Measurements from ENCODE around the gene PITPNM1. TPM values are rescaled to one million over a fixed set of nuclear protein-coding genes. Genes with fewer than 3 reads are reported as not detected.

PITPNM1 gene
- total and polyA plus RNA-seq, 2 of the 13 experiments (the other 11 are each of a cell fraction or from before 2014, with no cell fraction given), result 8.2 to 8.5 TPM

GRCh38 chr11:67508486-67509121, 3.4 kb upstream of the PITPNM1 start (continued):
- TF ChIP-seq, protein P1, sequence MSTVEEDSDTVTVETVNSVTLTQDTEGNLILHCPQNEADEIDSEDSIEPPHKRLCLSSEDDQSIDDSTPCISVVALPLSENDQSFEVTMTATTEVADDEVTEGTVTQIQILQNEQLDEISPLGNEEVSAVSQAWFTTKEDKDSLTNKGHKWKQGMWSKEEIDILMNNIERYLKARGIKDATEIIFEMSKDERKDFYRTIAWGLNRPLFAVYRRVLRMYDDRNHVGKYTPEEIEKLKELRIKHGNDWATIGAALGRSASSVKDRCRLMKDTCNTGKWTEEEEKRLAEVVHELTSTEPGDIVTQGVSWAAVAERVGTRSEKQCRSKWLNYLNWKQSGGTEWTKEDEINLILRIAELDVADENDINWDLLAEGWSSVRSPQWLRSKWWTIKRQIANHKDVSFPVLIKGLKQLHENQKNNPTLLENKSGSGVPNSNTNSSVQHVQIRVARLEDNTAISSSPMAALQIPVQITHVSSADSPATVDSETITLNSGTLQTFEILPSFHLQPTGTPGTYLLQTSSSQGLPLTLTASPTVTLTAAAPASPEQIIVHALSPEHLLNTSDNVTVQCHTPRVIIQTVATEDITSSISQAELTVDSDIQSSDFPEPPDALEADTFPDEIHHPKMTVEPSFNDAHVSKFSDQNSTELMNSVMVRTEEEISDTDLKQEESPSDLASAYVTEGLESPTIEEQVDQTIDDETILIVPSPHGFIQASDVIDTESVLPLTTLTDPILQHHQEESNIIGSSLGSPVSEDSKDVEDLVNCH (CRISPR knock-in tag; IDR thresholded peaks at IDR 0.05), result no peak
- TF ChIP-seq ZNF652 (CRISPR knock-in tag; IDR thresholded peaks at IDR 0.05; ENCODE audit: borderline replicate concordance, low read depth), result no peak
- TF ChIP-seq ISL2 (CRISPR knock-in tag; IDR thresholded peaks at IDR 0.05), result no peak
- TF ChIP-seq ZMYM2 (CRISPR knock-in tag; IDR thresholded peaks at IDR 0.05), result 0 out of 2 replicates have a peak, but pooled peaks have one; percentile 34
- no peak for TF ChIP-seq ZNF441 (CRISPR knock-in tag; IDR thresholded peaks at IDR 0.05; ENCODE audit: borderline replicate concordance)
- TF ChIP-seq, protein P2, sequence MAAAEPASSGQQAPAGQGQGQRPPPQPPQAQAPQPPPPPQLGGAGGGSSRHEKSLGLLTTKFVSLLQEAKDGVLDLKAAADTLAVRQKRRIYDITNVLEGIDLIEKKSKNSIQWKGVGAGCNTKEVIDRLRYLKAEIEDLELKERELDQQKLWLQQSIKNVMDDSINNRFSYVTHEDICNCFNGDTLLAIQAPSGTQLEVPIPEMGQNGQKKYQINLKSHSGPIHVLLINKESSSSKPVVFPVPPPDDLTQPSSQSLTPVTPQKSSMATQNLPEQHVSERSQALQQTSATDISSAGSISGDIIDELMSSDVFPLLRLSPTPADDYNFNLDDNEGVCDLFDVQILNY (CRISPR knock-in tag; conservative IDR thresholded peaks at IDR 0.05), result no peak
- TF ChIP-seq ZBTB39 (CRISPR knock-in tag; IDR thresholded peaks at IDR 0.05), result no peak
- no peak for TF ChIP-seq ZXDC (CRISPR knock-in tag; IDR thresholded peaks at IDR 0.05)
- no peak for TF ChIP-seq U2AF1 (optimal IDR thresholded peaks at IDR 0.05; ENCODE audit: low read depth, low read length)
- TF ChIP-seq ZNF564 (CRISPR knock-in tag; IDR thresholded peaks at IDR 0.05), result no peak
- no peak for TF ChIP-seq ZNF101 (CRISPR knock-in tag; IDR thresholded peaks at IDR 0.05; ENCODE audit: borderline replicate concordance, low read depth)
- no peak for TF ChIP-seq ZC3H4 (CRISPR knock-in tag; IDR thresholded peaks at IDR 0.05; ENCODE audit: borderline replicate concordance)
- TF ChIP-seq PHF8 (CRISPR knock-in tag; IDR thresholded peaks at IDR 0.05), result peak; percentile 73
- no peak for TF ChIP-seq NKX3-1 (CRISPR knock-in tag; IDR thresholded peaks at IDR 0.05)
- no peak; the same call in 1 of the 2 replicates for TF ChIP-seq ZSCAN9 (CRISPR knock-in tag; IDR thresholded peaks at IDR 0.05; ENCODE audit: borderline replicate concordance)
- no peak for TF ChIP-seq ZNF282 (IDR thresholded peaks at IDR 0.05; ENCODE audit: partially characterized antibody)
- no peak for TF ChIP-seq ZNF281 (CRISPR knock-in tag; IDR thresholded peaks at IDR 0.05; ENCODE audit: borderline replicate concordance)
- TF ChIP-seq ZNF720 (CRISPR knock-in tag; IDR thresholded peaks at IDR 0.05), result no peak
- no peak for TF ChIP-seq NR2F2 (IDR thresholded peaks at IDR 0.05; ENCODE audit: borderline replicate concordance, low read depth)

Measured in HepG2 (cell line).